ENCODE data around the gene SMC1B.
A peak's percentile ranks its signal among the peaks of the same experiment; 100 is the strongest.
"Not testable (repeated sequence)": the region's sequence is repeated elsewhere in the genome, so short reads cannot be mapped to it uniquely, and the experiment has no call there.

SMC1B gene

DNA sequence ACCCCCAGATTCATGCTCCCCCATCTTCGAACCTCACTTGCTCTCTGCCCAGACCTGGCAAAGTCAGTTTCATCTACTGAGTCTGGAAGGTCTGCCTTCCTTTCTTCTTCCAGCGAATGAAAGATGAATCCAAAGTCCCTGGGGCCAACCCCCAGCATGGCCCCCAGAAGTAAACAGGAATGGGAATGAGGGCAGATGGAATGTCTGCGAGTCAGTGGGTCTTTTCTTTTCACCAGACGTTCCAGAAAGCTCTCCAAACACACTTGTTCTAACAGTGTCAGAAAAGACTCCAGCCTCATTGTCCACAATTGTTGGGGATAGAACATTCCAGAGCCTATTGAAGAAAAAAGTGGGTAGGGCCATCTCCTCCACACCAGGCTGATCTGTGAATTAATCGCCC is 28.7 kb upstream of the SMC1B start:
- no peak for DNase-seq (ENCODE audit: low read depth)

DNA sequence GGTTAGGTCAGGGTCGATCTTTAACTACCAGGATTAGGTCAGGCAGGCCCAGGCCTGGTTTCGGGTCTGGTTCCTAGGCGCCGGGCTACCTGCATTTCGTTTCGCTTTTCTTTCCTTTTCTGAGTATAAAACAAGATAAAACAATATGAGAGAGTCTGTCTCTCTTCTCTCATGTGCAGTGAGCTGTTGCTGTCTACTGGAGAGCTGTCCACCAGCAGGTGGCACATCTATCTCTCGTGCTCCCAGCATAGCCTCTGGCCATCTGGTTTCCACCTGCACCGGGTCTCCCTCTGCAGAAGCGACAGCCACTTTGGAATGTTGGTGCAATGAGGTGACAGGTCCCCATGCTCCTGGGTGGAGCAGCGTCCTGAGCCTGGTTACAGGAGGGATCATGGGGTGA is 27.7 kb upstream of the SMC1B start:
- peak; percentile 49 for DNase-seq (ENCODE audit: low read depth)

DNA sequence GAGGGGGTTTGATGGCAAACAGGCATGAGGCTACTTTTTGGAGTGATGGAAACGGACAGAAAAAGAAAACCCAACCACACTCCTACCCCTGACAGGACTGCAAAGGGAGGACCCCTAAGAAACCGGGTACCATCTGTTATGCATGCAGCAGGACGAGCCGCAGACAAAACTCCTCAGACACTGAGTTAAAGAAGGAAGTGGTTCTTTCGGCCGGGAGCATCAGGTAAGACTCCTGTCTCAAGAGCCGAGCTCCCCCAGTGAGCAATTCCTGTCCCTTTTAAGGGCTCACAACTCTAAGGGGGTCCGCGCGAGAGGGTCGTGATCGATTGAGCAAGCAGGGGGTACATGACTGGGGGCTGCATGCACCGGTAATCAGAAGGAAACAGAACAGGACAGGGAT is 27.3 kb upstream of the SMC1B start:
- not testable (repeated sequence) for DNase-seq (ENCODE audit: low read depth)

- no peak for DNase-seq (ENCODE audit: low read depth)
Observed at GRCh38 chr22:45438336-45438735, 24.9 kb upstream of the SMC1B start.

DNA sequence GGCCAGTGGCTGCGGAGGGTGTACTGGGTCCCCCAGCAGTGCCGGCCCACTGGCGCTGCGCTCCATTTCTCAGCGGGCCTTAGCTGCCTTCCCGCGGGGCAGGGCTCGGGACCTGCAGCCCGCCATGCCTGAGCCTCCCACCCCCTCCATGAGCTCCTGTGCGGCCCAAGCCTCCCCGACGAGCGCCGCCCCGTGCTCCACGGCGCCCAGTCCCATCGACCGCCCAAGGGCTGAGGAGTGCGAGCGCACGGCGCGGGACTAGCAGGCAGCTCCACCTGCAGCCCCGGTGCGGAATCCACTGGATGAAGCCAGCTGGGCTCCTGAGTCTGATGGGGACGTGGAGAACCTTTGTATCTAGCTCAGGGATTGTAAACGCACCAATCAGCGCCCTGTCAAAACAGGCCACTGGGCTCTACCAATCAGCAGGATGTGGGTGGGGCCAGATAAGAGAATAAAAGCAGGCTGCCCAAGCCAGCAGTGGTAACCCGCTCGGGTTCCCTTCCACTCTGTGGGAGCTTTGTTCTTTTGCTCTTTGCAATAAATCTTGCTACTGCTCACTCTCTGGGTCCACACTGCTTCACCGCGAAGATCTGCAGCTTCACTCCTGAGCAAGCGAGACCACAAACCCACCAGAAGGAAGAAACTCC is 23.6 kb upstream of the SMC1B start:
- DNase-seq (ENCODE audit: low read depth) = not testable (repeated sequence)

- DNase-seq (ENCODE audit: low read depth) = peak; percentile 82
Observed at GRCh38 chr22:45435544-45436139, 22.2 kb upstream of the SMC1B start.

DNA sequence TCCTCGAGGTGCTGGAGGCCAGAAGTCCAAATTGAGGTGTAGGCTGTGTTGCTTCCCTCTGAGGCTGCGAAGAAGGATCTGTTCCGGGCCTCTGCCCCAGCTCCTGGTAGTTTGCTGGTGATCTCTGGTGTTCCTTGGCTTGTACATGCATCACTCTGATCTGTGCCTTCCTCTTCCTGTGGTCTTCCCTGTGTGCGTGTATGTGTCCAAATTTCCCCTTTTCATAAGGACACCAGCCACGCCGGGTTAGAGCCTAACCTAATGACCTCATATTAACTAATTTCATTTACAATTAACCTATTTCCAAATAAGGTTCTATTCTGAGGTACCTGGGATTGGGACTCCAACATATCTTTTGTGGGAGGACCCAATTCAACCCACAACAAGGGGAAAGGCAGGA is 21.6 kb upstream of the SMC1B start:
- no peak for DNase-seq (ENCODE audit: low read depth)

- no peak for DNase-seq (ENCODE audit: low read depth)
Observed at GRCh38 chr22:45430871-45431270, 17.5 kb upstream of the SMC1B start.

DNA sequence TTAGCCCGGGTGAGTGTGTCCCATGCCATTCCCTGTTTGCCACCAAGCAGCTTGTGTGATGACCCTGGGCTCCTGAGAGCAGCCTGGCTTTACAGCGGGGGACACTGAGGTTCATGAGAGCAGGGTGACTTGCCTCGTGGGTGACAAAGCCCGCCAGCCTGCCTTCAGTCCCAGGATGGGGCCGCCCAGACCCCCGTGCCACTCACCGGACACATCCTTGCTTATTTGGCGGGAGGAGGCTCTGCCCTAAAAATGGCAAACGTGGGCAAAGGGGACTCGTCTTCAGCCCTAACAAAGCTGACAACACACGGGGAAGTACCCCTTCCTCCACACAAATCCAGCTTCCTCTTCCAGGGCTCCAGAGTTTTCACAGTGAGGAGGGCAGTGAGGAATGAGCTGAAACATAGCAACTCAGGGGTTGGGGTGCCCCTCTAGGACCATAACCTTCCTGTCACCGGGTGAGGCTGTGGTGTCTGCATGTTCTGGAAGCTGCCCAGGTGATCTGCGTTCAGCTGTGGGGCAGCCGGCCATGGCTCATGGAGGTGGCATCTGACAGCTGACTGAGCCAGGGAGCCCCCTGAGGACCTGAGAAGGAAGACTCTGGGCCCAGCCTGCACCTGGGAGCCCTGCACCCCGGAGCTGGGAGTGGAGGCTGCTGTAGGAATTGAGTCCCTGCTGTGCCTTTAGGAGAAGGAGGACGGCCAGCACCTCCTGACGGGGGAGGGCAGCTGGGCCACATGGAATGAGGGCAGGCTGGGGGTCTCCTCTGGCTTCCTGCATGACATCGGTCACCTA is 16.8 kb upstream of the SMC1B start:
- DNase-seq (ENCODE audit: low read depth) = no peak

DNA sequence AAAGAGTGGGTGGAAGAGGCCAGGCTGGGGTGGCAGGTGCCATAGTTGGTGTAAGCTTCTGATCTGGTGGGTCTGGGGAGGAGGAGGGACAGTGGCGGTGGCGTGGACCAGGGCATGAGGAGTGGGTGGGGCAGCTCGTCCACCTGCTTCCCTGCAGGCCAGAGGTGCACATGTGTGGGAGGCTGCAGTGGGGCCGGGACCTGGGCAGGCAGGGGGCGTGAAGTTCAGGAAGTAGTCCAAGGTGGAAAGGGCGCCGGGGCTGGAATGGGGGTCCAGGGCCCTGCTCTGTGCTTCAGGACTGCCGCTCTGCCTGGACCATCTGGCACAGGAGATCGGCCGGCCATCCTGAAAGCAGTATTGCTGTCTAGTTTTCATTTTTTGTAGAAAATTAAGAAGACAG is 16.0 kb upstream of the SMC1B start:
- DNase-seq (ENCODE audit: low read depth) = no peak

- DNase-seq (ENCODE audit: low read depth) = no peak
Observed at GRCh38 chr22:45428391-45429385, 15.3 kb upstream of the SMC1B start.

DNA sequence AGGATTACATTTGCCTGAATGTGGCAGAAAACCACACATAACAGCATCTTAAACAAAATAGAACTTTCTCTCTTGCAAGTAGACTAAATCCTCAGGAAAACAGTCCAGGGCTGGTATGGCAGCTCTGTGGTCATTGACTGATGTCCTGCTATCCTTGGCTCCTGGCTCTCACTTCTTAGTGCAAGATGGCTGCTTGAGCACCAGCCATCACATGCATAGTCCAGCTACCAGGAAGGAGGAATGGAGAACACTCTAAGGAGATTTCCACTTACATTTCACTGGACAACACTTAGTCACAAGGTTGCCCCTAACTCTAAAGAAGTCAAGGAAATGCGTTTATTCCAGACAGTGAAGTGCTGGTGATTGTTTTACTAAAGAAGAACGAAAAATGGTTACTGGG is 13.7 kb upstream of the SMC1B start:
- no peak for DNase-seq (ENCODE audit: low read depth)

- DNase-seq (ENCODE audit: low read depth) = no peak
Observed at GRCh38 chr22:45426387-45426786, 13.0 kb upstream of the SMC1B start.

DNA sequence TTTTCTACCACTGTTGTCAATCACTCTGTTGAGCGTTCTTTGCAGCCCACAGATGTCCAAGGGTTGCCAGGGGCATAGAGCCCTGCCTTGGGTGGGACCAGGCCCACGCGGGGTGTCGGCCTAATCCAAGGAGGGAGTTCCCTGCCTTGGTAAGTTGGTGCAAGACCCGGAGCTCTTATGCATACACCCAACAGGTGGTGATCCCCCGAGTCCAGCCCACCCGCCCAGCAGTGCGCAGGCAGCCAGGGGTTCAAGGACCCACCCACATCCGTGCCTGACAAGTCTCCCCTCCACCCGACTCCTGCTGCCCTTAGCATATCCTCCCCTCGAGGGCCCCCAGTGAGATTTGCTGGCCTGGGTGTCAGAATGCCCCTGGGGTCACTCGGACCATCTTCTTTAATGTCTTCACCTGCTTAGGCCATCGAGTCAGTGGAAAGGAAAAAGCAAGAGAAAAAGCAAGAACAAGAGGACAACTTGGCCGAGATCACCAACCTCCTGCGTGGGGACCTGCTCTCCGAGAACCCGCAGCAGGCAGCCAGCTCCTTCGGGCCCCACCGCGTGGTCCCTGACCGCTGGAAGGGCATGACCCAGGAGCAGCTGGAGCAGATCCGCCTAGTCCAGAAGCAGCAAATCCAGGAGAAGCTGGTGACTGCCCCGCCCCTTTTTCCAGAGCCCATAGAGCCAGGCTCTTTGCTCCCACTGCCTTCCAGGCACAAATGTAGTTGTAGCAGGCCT is 12.3 kb upstream of the SMC1B start:
- DNase-seq (ENCODE audit: low read depth) = no peak

DNA sequence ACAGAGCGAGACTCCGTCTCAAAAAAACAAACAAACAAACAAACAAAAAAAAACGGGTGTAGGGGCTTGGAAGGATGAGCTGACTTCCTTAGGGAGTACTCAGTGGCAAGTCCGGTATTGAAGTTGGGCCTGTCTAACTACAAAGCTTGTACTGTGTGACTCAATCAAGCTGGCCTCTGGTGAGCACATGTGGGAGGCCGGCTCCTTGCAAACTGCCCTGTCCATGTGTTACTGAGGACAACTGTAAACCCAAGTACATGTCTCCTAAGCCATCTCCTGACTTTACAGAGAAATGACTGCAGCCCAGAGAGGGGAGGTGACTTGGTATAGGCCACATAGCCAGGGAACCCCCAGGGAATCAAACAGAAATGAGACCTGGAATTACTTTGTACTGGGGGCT is 11.7 kb upstream of the SMC1B start:
- peak; percentile 36 for DNase-seq (ENCODE audit: low read depth)

DNA sequence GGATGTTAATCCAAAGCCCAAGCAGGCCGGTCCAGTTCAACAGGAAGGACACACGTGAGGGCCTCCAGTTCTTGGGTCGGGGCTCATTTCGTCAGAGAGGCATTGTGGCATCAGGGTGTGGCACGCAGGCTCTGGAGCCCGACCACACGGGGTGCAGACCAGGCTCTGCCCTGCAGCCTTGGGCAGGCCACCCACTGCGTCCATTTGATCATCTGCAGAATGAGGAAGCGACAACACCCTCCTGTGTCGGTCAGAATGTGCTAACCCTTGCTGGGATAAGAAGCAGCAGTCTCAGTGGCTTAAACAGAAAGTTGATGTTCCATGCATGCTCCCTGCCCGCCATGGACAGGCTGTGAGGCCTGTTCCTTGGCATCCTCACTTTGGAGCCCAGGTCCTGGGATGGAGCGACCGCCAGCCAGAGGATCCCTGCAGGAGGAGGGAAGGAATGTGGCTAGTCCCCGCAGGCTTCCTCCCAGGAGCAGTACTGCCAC is 10.9 kb upstream of the SMC1B start:
- no peak for DNase-seq (ENCODE audit: low read depth)

GRCh38 chr22:45423524-45423923 is 10.1 kb upstream of the SMC1B start:
- DNase-seq (ENCODE audit: low read depth) = no peak

DNA sequence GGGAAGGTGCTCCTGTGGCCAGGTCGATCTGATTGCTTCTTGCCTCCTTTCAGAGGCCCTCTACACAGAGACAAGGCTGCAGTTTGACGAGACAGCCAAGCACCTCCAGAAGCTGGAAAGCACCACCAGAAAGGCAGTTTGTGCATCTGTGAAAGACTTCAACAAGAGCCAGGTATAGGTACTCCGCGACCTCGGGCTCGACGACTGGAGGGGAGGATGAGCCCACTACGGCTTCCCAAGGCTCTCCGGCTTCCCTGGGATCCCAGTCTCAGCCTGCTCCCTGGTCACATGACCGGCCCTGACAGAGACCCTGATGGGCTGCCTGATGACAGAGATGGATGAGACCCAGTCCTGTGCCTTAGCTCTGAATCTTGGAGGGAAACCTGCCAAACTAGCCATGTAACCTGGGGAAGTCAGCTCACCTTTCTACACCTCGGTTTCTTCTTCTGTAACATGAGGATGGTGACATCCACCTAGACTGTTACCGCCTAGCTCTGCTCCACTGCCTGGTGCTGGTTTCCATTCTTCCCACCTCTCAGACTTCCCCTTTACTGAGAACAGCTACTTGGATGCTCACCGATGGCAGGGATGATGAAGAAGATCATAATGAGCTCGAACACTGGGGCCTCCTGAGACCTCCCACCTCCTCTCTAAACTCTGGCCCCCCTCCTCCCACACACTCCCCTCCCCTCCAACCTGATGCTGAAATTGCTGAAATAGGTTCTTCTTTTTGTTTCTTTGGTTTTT is 9.0 kb upstream of the SMC1B start:
- no peak for DNase-seq (ENCODE audit: low read depth)

DNA sequence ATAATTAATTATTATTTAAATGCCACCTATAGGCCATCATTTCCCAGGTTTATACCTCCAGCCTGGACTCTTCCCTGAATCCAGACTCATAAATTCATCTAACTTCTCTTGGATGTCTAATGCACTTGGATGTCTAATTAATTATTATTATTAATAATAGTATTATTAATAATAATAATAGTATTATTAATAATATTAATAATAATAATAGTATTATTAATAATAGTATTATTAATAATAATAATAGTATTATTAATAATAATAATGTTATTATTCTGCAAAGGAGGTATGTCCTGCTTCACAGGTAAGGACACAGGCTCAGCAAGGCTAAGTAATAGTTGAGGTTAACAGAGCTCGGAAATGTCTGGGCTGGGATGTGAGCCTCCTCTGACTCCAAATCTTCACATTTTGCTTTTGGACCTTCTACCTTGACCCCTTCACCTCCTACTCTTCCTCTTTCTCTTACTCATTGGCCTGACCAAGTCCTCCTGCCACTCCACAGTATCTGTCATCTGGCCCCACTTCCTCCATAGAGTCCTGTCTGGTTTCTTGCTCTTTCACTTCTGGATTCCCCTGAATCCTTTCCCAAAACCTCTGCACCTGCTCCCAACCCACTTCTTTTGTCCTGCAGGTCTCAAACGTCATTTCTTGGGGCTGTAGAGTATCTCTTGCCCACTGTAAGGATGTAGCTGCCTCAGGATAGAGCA is 8.1 kb upstream of the SMC1B start:
- no peak for DNase-seq (ENCODE audit: low read depth)

- DNase-seq (ENCODE audit: low read depth) = no peak
Observed at GRCh38 chr22:45420539-45420938, 7.1 kb upstream of the SMC1B start.
